ENCODE results near the gene AGPAT4. TPM values are rescaled to one million over a fixed set of nuclear protein-coding genes. Genes with fewer than 3 reads are reported as not detected.

The AGPAT4 gene
- total RNA-seq, 1 experiment from 2014 or later, result 15.5 TPM

- BruUV-seq (replicated peaks), result no TSS peak
- POLR2A ChIA-PET, result no interaction called here
Observed at GRCh38 chr6:161161889-161162624, 111.8 kb downstream of the AGPAT4 start.

More at GRCh38 chr6:161161889-161162624, 111.8 kb downstream of the AGPAT4 start:
- CTCF ChIA-PET, result no interaction called here
- Histone ChIP-seq H3K79me2 (ENCODE audit: insufficient read depth, low read length) (no peaks in the 10 kb centered on the region), H3K9me3 (ENCODE audit: control insufficient read depth in 1 of 2, insufficient read depth in 1 of 2, low read depth in 1 of 2, low read length in 2 of 2) (no peaks in the 10 kb centered on the region), H3K27me3 (ENCODE audit: insufficient read depth, low read length) (no peaks in the 10 kb centered on the region), H3K4me3 (replicated peaks in 1 of 2; ENCODE audit: low read depth in 1 of 2, low read length in 2 of 2) (no peak overlapping the region), H3K36me3 (ENCODE audit: control insufficient read depth in 1 of 2, insufficient read depth in 2 of 2, low read length in 2 of 2) (no peaks in the 10 kb centered on the region), H3K9me2 (ENCODE audit: insufficient read depth) (no peaks in the 10 kb centered on the region), H3K4me1 (ENCODE audit: control insufficient read depth in 1 of 2, insufficient read depth in 2 of 2, low read length in 2 of 2) (no peaks in the 10 kb centered on the region), H3K27ac (ENCODE audit: low read depth, low read length) (no peak overlapping the region), H3K4me2 (ENCODE audit: low read length) (no peak overlapping the region), H4K20me1 (ENCODE audit: insufficient read depth) (no peaks in the 10 kb centered on the region), H3K9ac (ENCODE audit: low read length) (no peak overlapping the region), H2AFZ (ENCODE audit: low read depth, low read length, poor library complexity, severe bottlenecking) (no peak overlapping the region)
- intact Hi-C loops (cut with micrococcal nuclease), result loop anchor here (10.0 kb wide), 1 partner anchor 113 kb away; the partner anchor contains the start of gene AGPAT4
- TF ChIP-seq SIN3A (IDR thresholded peaks at IDR 0.05; ENCODE audit: low read depth) (no peak), FOSL1 (IDR thresholded peaks at IDR 0.05; ENCODE audit: low read depth) (no peak), ZBTB33 (IDR thresholded peaks at IDR 0.05; ENCODE audit: extremely low read depth, insufficient replicate concordance, low read length) (no peak), CEBPB (IDR thresholded peaks at IDR 0.05; ENCODE audit: low read depth) (no peak), CTCF (IDR thresholded peaks at IDR 0.05 in 2 of 3, conservative IDR thresholded peaks at IDR 0.05 in 1 of 3; ENCODE audit: borderline replicate concordance in 1 of 3, insufficient read depth in 1 of 3, low read depth in 2 of 3, low read length in 2 of 3) (no peak), MAX (IDR thresholded peaks at IDR 0.05) (no peak), ZNF274 (IDR thresholded peaks at IDR 0.05; ENCODE audit: low read depth, low read length) (no peak), ZFX (IDR thresholded peaks at IDR 0.05) (no peak), ELF1 (IDR thresholded peaks at IDR 0.05; ENCODE audit: borderline replicate concordance, low read depth) (no peak), POLR2A (IDR thresholded peaks at IDR 0.05; ENCODE audit: borderline replicate concordance, extremely low read depth, insufficient read depth, insufficient read length) (no peak)
- DNase-seq (ENCODE audit: low read depth, low spot score) (no peak), ATAC-seq (no peak)
- RAD21 ChIA-PET (ENCODE audit: low non-redundant PET in 1 of 2, low total read pairs in 2 of 2, uncharacterized antibody in 2 of 2, unreplicated experiment in 2 of 2), result no interaction called here

Measured in HCT116 (cell line).